BE2C (cell line): ENCODE measurements around the gene CACNA2D3.

Experiments used
- DNase-seq: peaks from one replicate; pipeline ENCODE4 v3.0.0-alpha.2; 2020
- H3K27me3 ChIP-seq: fragments of 250-450 bp; sonication (Bioruptor Pico); 2 replicates; pipeline ENCODE4 v1.5.1; 2020; ENCODE audit warnings: mild to moderate bottlenecking
- H3K36me3 ChIP-seq: fragments of 250-450 bp; sonication (Bioruptor Pico); 2 replicates; pipeline ENCODE4 v1.5.1; 2020; ENCODE audit warnings: mild to moderate bottlenecking
- H3K4me1 ChIP-seq: fragments of 250-450 bp; sonication (Bioruptor Pico); 2 replicates; pipeline ENCODE4 v1.5.1; 2020
- H3K4me3 ChIP-seq: 2 replicates; pipeline ENCODE4 v1.5.1; 2011; ENCODE audit warnings: low read depth, low read length
- H3K9me3 ChIP-seq: fragments of 250-450 bp; sonication (Bioruptor Pico); 2 replicates; pipeline ENCODE4 v1.5.1; 2020
- TF ChIP-seq, protein P1 (sequence below): IDR thresholded peaks from 2 replicates; pipeline ENCODE4 v1.5.1; 2012; ENCODE audit warnings: mild to moderate bottlenecking, low read depth, low read length

CACNA2D3 gene

DNA sequence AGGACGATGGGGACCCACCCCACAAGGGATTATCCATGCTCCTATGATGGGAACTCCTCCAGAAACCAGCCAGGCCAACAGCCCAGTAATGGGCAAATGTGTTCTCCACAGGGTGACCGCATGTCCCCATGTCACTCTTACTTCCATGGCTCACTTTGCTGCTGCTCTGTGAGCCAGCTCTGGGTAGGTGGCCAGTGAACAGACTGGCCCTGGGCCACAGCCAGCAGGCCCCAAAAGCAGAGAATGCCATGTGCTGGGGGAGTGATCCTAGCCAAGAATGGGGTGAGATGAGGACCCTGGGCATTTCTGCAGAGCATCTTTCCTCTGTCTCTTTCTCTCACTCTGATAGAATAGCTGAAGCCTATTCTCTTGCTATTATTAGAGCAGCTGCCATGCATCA is 414.1 kb downstream of the CACNA2D3 start:
- TF ChIP-seq, protein P1, sequence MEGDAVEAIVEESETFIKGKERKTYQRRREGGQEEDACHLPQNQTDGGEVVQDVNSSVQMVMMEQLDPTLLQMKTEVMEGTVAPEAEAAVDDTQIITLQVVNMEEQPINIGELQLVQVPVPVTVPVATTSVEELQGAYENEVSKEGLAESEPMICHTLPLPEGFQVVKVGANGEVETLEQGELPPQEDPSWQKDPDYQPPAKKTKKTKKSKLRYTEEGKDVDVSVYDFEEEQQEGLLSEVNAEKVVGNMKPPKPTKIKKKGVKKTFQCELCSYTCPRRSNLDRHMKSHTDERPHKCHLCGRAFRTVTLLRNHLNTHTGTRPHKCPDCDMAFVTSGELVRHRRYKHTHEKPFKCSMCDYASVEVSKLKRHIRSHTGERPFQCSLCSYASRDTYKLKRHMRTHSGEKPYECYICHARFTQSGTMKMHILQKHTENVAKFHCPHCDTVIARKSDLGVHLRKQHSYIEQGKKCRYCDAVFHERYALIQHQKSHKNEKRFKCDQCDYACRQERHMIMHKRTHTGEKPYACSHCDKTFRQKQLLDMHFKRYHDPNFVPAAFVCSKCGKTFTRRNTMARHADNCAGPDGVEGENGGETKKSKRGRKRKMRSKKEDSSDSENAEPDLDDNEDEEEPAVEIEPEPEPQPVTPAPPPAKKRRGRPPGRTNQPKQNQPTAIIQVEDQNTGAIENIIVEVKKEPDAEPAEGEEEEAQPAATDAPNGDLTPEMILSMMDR: no peak
- Histone ChIP-seq H3K4me3 (no peak overlapping the region), H3K4me1 (no peaks in the 10 kb centered on the region), H3K9me3 (no peaks in the 10 kb centered on the region), H3K36me3 (no peaks in the 10 kb centered on the region), H3K27me3 (no peaks in the 10 kb centered on the region)
- no peak for DNase-seq

- TF ChIP-seq, protein P1: no peak
These were observed 415.2 kb downstream of the CACNA2D3 start for GRCh38 chr3:54537506-54537905.

GRCh38 chr3:54538346-54538745 is 416.0 kb downstream of the CACNA2D3 start:
- H3K4me3 ChIP-seq: no peak overlapping the region
- no peaks in the 10 kb centered on the region for H3K9me3 ChIP-seq
- H3K4me1 ChIP-seq: no peaks in the 10 kb centered on the region
- no peaks in the 10 kb centered on the region for H3K27me3 ChIP-seq
- DNase-seq: no peak
- TF ChIP-seq, protein P1: peak; percentile 44
- H3K36me3 ChIP-seq: no peaks in the 10 kb centered on the region

More at GRCh38 chr3:54537506-54537905, 415.2 kb downstream of the CACNA2D3 start:
- Histone ChIP-seq H3K27me3 (no peaks in the 10 kb centered on the region), H3K4me1 (no peaks in the 10 kb centered on the region), H3K36me3 (no peaks in the 10 kb centered on the region), H3K4me3 (no peak overlapping the region), H3K9me3 (no peaks in the 10 kb centered on the region)
- DNase-seq: no peak

- H3K36me3 ChIP-seq: no peaks in the 10 kb centered on the region
- no peaks in the 10 kb centered on the region for H3K4me1 ChIP-seq
- H3K4me3 ChIP-seq: no peak overlapping the region
- TF ChIP-seq, protein P1: no peak
- no peak for DNase-seq
- H3K9me3 ChIP-seq: no peaks in the 10 kb centered on the region
- no peaks in the 10 kb centered on the region for H3K27me3 ChIP-seq
These were observed 419.0 kb downstream of the CACNA2D3 start for GRCh38 chr3:54541369-54541768.

DNA sequence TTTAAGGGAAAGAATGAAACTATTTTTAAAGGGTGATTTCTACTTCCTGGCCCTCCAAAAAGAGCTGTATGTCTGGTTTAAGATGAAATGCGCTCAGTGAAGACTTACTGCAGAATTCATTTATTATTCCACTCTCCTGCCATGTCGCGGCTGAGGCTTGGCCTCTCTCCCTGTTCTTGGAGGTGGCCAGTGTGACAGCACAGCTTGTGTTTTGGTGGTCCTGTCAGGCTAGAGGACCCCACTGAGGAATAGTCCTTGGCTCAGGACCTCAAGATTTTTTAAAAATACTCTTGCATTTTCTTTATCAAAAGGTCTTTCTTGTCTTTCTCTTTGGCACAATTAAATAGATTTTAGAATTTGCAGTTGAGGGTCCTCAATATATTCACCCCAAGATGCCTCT is 421.1 kb downstream of the CACNA2D3 start:
- H3K9me3 ChIP-seq: no peaks in the 10 kb centered on the region
- H3K27me3 ChIP-seq: no peaks in the 10 kb centered on the region
- no peak for DNase-seq
- TF ChIP-seq, protein P1: no peak
- H3K4me1 ChIP-seq: no peaks in the 10 kb centered on the region
- H3K36me3 ChIP-seq: no peaks in the 10 kb centered on the region
- H3K4me3 ChIP-seq: no peak overlapping the region

DNA sequence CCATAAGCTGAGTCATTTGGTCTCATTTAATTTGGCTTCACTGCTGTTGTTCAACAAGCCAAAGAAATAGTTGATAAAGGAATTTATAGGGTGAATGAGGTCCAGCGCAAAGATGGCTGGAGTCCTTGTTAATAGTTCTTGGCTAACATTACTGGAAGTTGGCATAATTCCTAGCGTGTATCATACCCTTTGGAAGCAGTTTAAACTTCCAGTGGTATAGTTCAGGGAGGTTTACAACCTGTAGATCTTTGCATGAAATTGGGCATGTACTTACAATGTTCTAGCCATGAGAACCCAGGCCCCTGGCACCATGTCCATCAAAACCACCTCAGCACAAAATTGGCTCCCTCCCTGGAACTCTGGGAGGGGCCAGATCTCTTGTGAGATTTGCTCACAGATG is 424.7 kb downstream of the CACNA2D3 start:
- Histone ChIP-seq H3K9me3 (no peaks in the 10 kb centered on the region), H3K4me1 (no peaks in the 10 kb centered on the region), H3K27me3 (no peaks in the 10 kb centered on the region), H3K4me3 (no peak overlapping the region), H3K36me3 (no peaks in the 10 kb centered on the region)
- TF ChIP-seq, protein P1: no peak
- DNase-seq: no peak
